Activated T-cell treated with anti-CD3 and anti-CD28 coated beads for 1 hour (primary cell): ENCODE results near the gene CENPU.
"Not testable (repeated sequence)": the region's sequence is repeated elsewhere in the genome, so short reads cannot be mapped to it uniquely, and the experiment has no call there.

Source experiments
- DNase-seq: peaks from one replicate; pipeline ENCODE4 v3.0.0-alpha.2; 2020; ENCODE audit warnings: low read depth

Gene CENPU

GRCh38 chr4:184666670-184667069, 67.2 kb downstream of the CENPU start:
- DNase-seq, result no peak

- DNase-seq, result no peak
Measured at GRCh38 chr4:184664445-184665210, 69.3 kb downstream of the CENPU start.

- no peak for DNase-seq
Measured at GRCh38 chr4:184662236-184662635, 71.7 kb downstream of the CENPU start.

- DNase-seq, result no peak
Measured at GRCh38 chr4:184660978-184661377, 72.9 kb downstream of the CENPU start.

GRCh38 chr4:184657820-184658219, 76.1 kb downstream of the CENPU start:
- DNase-seq, result not testable (repeated sequence)

- DNase-seq, result no peak
Measured at GRCh38 chr4:184657144-184657543, 76.8 kb downstream of the CENPU start.

- no peak for DNase-seq
Measured at GRCh38 chr4:184655889-184656869, 77.7 kb downstream of the CENPU start.

GRCh38 chr4:184653650-184654049, 80.2 kb downstream of the CENPU start:
- DNase-seq, result no peak

GRCh38 chr4:184652681-184653080, 81.2 kb downstream of the CENPU start:
- DNase-seq, result not testable (repeated sequence)

GRCh38 chr4:184651899-184652298, 82.0 kb downstream of the CENPU start:
- DNase-seq, result no peak

- no peak for DNase-seq
Measured at GRCh38 chr4:184649971-184650855, 83.7 kb downstream of the CENPU start.

GRCh38 chr4:184649026-184649970, 84.6 kb downstream of the CENPU start, which contains the start of the genes CASP3 and PRIMPOL:
CASP3 (minus strand) TSS chr4:184649447; CDS start chr4:184638453, 10,994 bp downstream.
PRIMPOL (plus strand) TSS chr4:184649738; CDS start chr4:184657141, 7,403 bp downstream.
- DNase-seq, result peak; percentile 92

- peak; percentile 27 for DNase-seq
Measured at GRCh38 chr4:184648313-184649025, 85.4 kb downstream of the CENPU start.

- DNase-seq, result no peak
Measured at GRCh38 chr4:184648054-184648312, 85.9 kb downstream of the CENPU start.

GRCh38 chr4:184647266-184648053, 86.4 kb downstream of the CENPU start:
- DNase-seq, result no peak

GRCh38 chr4:184645904-184646610, 87.8 kb downstream of the CENPU start:
- DNase-seq, result no peak

GRCh38 chr4:184644553-184645307, 89.2 kb downstream of the CENPU start:
- no peak for DNase-seq
